Keratinocyte (primary cell): ENCODE measurements around the gene C1orf56. TPM values are rescaled to one million over a fixed set of nuclear protein-coding genes. Genes with fewer than 3 reads are reported as not detected.

ENCODE experiments used
- DNase-seq: peaks from one replicate; pipeline ENCODE4 v3.0.0-alpha.2; 2011; ENCODE audit warnings: low read depth, missing footprints, low spot score
- FAIRE-seq: peaks from 2 replicates; lab custom pipeline; 2011; peaks lifted over from hg19 to GRCh38; lab: Jason Lieb, UNC
- H2AFZ ChIP-seq: 2 replicates; pipeline ENCODE4 v1.6.0; 2012; ENCODE audit warnings: low read length, control low read depth, inconsistent platforms; ENCODE audit not compliant: control insufficient read depth
- H3K27ac ChIP-seq: 2 replicates; pipeline ENCODE4 v1.5.1; 2011; ENCODE audit warnings: low read length; ENCODE audit not compliant: control insufficient read depth, insufficient read depth
- H3K27me3 ChIP-seq: 3 replicates; pipeline ENCODE4 v1.6.0; 2011; ENCODE audit warnings: low read length; ENCODE audit not compliant: control insufficient read depth, insufficient read depth; ENCODE audit errors: extremely low read depth
- H3K36me3 ChIP-seq, 2 experiments: 2 replicates in 1 of 2; 3 replicates in 1 of 2; pipeline ENCODE4 v1.5.1; 2011; ENCODE audit warnings: low read length in 2 of 2, mild to moderate bottlenecking in 1 of 2; ENCODE audit not compliant: control insufficient read depth in 2 of 2, insufficient read depth in 2 of 2; ENCODE audit errors: extremely low read depth in 1 of 2
- H3K4me1 ChIP-seq: 3 replicates; pipeline ENCODE4 v1.5.1; 2011; ENCODE audit warnings: low read length; ENCODE audit not compliant: control insufficient read depth, insufficient read depth; ENCODE audit errors: extremely low read depth
- H3K4me2 ChIP-seq: 3 replicates; pipeline ENCODE4 v1.6.0; 2011; ENCODE audit warnings: low read depth, low read length; ENCODE audit not compliant: control insufficient read depth, insufficient read depth; ENCODE audit errors: extremely low read depth
- H3K4me3 ChIP-seq, 3 experiments: fragments of 200-600 bp in 1 of 3; sonication (generic) in 1 of 3; 2 replicates in 2 of 3; 3 replicates in 1 of 3; pipeline ENCODE4 v1.5.1; 2011 to 2016; ENCODE audit warnings: low read length in 3 of 3, mild to moderate bottlenecking in 3 of 3, control low read depth in 2 of 3, inconsistent platforms in 1 of 3, low read depth in 1 of 3, mixed read lengths in 1 of 3, mixed run types in 1 of 3, moderate library complexity in 1 of 3; ENCODE audit not compliant: control insufficient read depth in 2 of 3, insufficient read depth in 2 of 3; ENCODE audit errors: extremely low read depth in 1 of 3
- H3K79me2 ChIP-seq: 2 replicates; pipeline ENCODE4 v1.6.0; 2012; ENCODE audit warnings: low read length; ENCODE audit not compliant: control insufficient read depth, insufficient read depth
- H3K9ac ChIP-seq: 3 replicates; pipeline ENCODE4 v1.6.0; 2011; ENCODE audit warnings: low read length; ENCODE audit not compliant: control insufficient read depth, insufficient read depth; ENCODE audit errors: extremely low read depth
- H3K9me1 ChIP-seq: 3 replicates; pipeline ENCODE4 v1.6.0; 2011; ENCODE audit warnings: low read length; ENCODE audit not compliant: control insufficient read depth, insufficient read depth; ENCODE audit errors: extremely low read depth
- H3K9me3 ChIP-seq: 2 replicates; pipeline ENCODE4 v1.5.1; 2012; ENCODE audit warnings: low read depth, low read length; ENCODE audit not compliant: control insufficient read depth
- H4K20me1 ChIP-seq: 3 replicates; pipeline ENCODE4 v1.6.0; 2011; ENCODE audit warnings: low read length; ENCODE audit not compliant: control insufficient read depth, insufficient read depth; ENCODE audit errors: extremely low read depth
- CTCF ChIP-seq, 3 experiments: IDR thresholded peaks in 1 of 3; conservative IDR thresholded peaks in 1 of 3; optimal IDR thresholded peaks in 1 of 3; 2 replicates in 2 of 3; 3 replicates in 1 of 3; pipeline versions ENCODE3 to v1.5.1; 2011; ENCODE audit warnings: low read length in 3 of 3, mild to moderate bottlenecking in 3 of 3, moderate library complexity in 2 of 3, control low read depth in 1 of 3, inconsistent platforms in 1 of 3; ENCODE audit not compliant: insufficient read depth in 2 of 3; ENCODE audit errors: extremely low read depth in 1 of 3
- EZH2 ChIP-seq: IDR thresholded peaks from one replicate; pipeline ENCODE4 v1.6.1; 2012; ENCODE audit warnings: inconsistent platforms, mild to moderate bottlenecking, low read length, moderate library complexity
- dilution Hi-C: fragments of 300-500 bp; cut with MboI; formaldehyde crosslinking; loops from one replicate; pipeline ENCODE4 v1.7.0; 2020; ENCODE audit warnings: low sequenced_read_pairs; ENCODE audit not compliant: extremely low pct_ligation_motif_present
- polyA plus RNA-seq, 5 experiments: library from polyadenylated mRNA; depleted of rRNA in 3 of 5; stranded (reverse) in 3 of 5; stranded (forward) in 1 of 5; unstranded in 1 of 5; fragments of >200 nt; gene quantifications; 1 replicate in 1 of 5; 2 replicates in 3 of 5; 3 replicates in 1 of 5; pipeline versions ENCODE4 v1.2.1 to v1.2.3, GENCODE V29; 2011 to 2012; ENCODE audit warnings: missing spikeins in 2 of 5, low read depth in 1 of 5, low replicate concordance in 1 of 5

C1orf56 gene
- polyA plus RNA-seq, 1 donor (not counting 4 experiments of a cell fraction or from before 2014, with no cell fraction given): 0.26 TPM

GRCh38 chr1:151000408-151000807, 47.1 kb upstream of the C1orf56 start:
- Histone ChIP-seq H3K9ac (no peak overlapping the region), H3K4me1 (peaks cover 21% of the 10 kb centered on the region), H3K27me3 (no peaks in the 10 kb centered on the region), H3K4me3 (no peak overlapping the region), H3K79me2 (no peaks in the 10 kb centered on the region), H3K4me2 (no peak overlapping the region), H3K36me3 (peaks cover 0 to 2% of the 10 kb centered on the region in 2 experiments), H4K20me1 (no peaks in the 10 kb centered on the region), H2AFZ (no peak overlapping the region), H3K9me1 (no peaks in the 10 kb centered on the region), H3K27ac (no peak overlapping the region), H3K9me3 (no peaks in the 10 kb centered on the region)
- DNase-seq (no peak), FAIRE-seq (no peak)
- dilution Hi-C loops: no loop called here
- TF ChIP-seq EZH2 (no peak), CTCF (optimal IDR thresholded peaks at IDR 0.05 in 1 of 3, IDR thresholded peaks at IDR 0.05 in 1 of 3, conservative IDR thresholded peaks at IDR 0.05 in 1 of 3; ENCODE audit: extremely low read depth in 1 of 3, insufficient read depth in 2 of 3, low read length in 3 of 3) (no peak)

- Histone ChIP-seq H3K27me3 (no peaks in the 10 kb centered on the region), H3K27ac (no peak overlapping the region), H3K9me3 (no peaks in the 10 kb centered on the region), H4K20me1 (no peaks in the 10 kb centered on the region), H2AFZ (no peak overlapping the region), H3K4me3 (no peak overlapping the region), H3K4me2 (no peak overlapping the region), H3K4me1 (peaks cover 30% of the 10 kb centered on the region), H3K9me1 (no peaks in the 10 kb centered on the region), H3K36me3 (peaks cover 0 to 2% of the 10 kb centered on the region in 2 experiments), H3K9ac (no peak overlapping the region), H3K79me2 (no peaks in the 10 kb centered on the region)
- DNase-seq: no peak
- TF ChIP-seq CTCF (optimal IDR thresholded peaks at IDR 0.05 in 1 of 3, IDR thresholded peaks at IDR 0.05 in 1 of 3, conservative IDR thresholded peaks at IDR 0.05 in 1 of 3; ENCODE audit: extremely low read depth in 1 of 3, insufficient read depth in 2 of 3, low read length in 3 of 3): no peak
- no peak for TF ChIP-seq EZH2
- dilution Hi-C loops: no loop called here
- FAIRE-seq: peak; percentile 9
Observed at GRCh38 chr1:151001602-151002001, 45.9 kb upstream of the C1orf56 start.
